ENCODE results near the gene GLI3.

GLI3 gene

DNA sequence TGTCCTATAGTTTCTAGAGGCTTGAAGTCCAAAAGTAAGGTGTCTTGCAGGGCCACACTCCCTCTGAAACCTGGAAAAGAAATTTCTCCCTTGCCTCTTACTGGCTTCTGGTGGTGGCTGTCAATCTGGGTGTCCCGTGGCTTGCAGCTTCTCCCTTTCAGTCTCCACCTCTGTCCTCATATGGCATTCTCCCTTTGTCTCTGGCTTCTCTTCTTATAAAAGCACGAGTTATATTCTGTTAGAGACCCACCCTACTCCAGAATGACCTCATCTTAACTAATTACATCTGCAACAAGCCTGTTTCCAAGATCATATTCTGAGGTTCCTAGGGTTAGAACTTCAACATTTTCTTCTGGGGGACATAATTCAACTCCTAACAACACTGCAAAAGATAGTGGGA lies 3.4 kb upstream of the GLI3 start:
- no peaks in the 10 kb centered on the region for H3F3A ChIP-seq (ENCODE audit: insufficient read depth, low read length)
- no peaks in the 10 kb centered on the region for H3K27me3 ChIP-seq (replicated peaks; ENCODE audit: insufficient read depth, low read length)
- no peaks in the 10 kb centered on the region for H3K79me2 ChIP-seq (ENCODE audit: low read length)
- H3K4me3 ChIP-seq (ENCODE audit: low read length), result no peak overlapping the region
- H3K9ac ChIP-seq (ENCODE audit: low read length), result no peak overlapping the region
- TF ChIP-seq EZH2phosphoT487 (IDR thresholded peaks at IDR 0.05; ENCODE audit: low read length) (no peak), EZH2 (optimal IDR thresholded peaks at IDR 0.05; ENCODE audit: low read depth, low read length) (no peak)
- TF ChIP-seq, protein P1, sequence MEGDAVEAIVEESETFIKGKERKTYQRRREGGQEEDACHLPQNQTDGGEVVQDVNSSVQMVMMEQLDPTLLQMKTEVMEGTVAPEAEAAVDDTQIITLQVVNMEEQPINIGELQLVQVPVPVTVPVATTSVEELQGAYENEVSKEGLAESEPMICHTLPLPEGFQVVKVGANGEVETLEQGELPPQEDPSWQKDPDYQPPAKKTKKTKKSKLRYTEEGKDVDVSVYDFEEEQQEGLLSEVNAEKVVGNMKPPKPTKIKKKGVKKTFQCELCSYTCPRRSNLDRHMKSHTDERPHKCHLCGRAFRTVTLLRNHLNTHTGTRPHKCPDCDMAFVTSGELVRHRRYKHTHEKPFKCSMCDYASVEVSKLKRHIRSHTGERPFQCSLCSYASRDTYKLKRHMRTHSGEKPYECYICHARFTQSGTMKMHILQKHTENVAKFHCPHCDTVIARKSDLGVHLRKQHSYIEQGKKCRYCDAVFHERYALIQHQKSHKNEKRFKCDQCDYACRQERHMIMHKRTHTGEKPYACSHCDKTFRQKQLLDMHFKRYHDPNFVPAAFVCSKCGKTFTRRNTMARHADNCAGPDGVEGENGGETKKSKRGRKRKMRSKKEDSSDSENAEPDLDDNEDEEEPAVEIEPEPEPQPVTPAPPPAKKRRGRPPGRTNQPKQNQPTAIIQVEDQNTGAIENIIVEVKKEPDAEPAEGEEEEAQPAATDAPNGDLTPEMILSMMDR (IDR thresholded peaks at IDR 0.05; ENCODE audit: low read length), result no peak
- DNase-seq, result no peak
- H3K4me1 ChIP-seq (ENCODE audit: low read length), result no peaks in the 10 kb centered on the region
- H3K9me2 ChIP-seq (replicated peaks; ENCODE audit: insufficient read depth, low read length), result no peaks in the 10 kb centered on the region
- no peak overlapping the region for H3K27ac ChIP-seq (ENCODE audit: low read length)
- H3K9me3 ChIP-seq (replicated peaks; ENCODE audit: insufficient read depth, low read length), result no peaks in the 10 kb centered on the region
- no peak overlapping the region for H3K4me2 ChIP-seq (ENCODE audit: low read depth, low read length)
- H4K20me1 ChIP-seq (ENCODE audit: insufficient read depth, low read length), result no peaks in the 10 kb centered on the region
- H3K36me3 ChIP-seq (replicated peaks; ENCODE audit: insufficient read depth, low read length), result no peaks in the 10 kb centered on the region
- no peak overlapping the region for H2AFZ ChIP-seq (ENCODE audit: low read length)

DNA sequence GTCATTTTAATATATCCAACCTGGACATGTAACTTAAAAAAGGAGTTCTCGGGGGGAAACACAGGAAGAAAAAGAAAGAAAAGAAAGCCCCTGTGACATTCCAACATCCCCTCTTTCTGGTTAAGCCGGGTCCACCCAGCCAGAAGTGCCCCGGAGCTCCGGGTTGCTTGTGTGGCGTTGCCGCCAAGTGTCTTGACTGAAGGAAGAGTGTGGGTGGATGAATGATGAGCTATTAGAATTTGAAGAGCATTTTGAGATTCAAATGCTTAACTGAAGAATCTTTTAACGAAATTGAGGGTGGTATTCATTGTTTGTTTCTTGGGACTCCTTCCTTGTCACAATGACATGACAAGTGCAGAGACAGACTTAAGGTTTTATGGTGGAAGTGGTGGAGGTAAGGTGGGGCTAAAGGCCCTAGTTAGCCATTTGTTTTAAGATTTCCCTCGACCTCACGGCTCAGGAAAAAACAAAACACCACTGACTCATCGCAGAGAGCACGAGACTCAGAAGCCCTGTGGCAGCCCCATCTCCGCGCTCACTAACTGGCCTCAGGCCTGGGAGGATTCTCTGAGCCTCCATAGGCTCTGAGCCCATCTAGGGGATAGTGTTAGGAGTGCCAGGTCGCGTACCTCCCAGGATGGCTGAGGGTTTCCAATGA lies 1.8 kb upstream of the GLI3 start:
- Histone ChIP-seq H3K9ac (ENCODE audit: low read length) (no peak overlapping the region), H4K20me1 (ENCODE audit: insufficient read depth, low read length) (no peaks in the 10 kb centered on the region), H3F3A (ENCODE audit: insufficient read depth, low read length) (no peaks in the 10 kb centered on the region), H3K4me1 (ENCODE audit: low read length) (no peaks in the 10 kb centered on the region), H3K4me2 (ENCODE audit: low read depth, low read length) (no peak overlapping the region), H3K36me3 (replicated peaks; ENCODE audit: insufficient read depth, low read length) (no peaks in the 10 kb centered on the region), H3K9me2 (replicated peaks; ENCODE audit: insufficient read depth, low read length) (no peaks in the 10 kb centered on the region), H3K79me2 (ENCODE audit: low read length) (no peaks in the 10 kb centered on the region), H2AFZ (ENCODE audit: low read length) (no peak overlapping the region), H3K4me3 (ENCODE audit: low read length) (no peak overlapping the region), H3K27me3 (replicated peaks; ENCODE audit: insufficient read depth, low read length) (no peaks in the 10 kb centered on the region), H3K27ac (ENCODE audit: low read length) (no peak overlapping the region), H3K9me3 (replicated peaks; ENCODE audit: insufficient read depth, low read length) (no peaks in the 10 kb centered on the region)
- DNase-seq, result no peak
- TF ChIP-seq EZH2phosphoT487 (IDR thresholded peaks at IDR 0.05; ENCODE audit: low read length), result no peak
- no peak for TF ChIP-seq EZH2 (optimal IDR thresholded peaks at IDR 0.05; ENCODE audit: low read depth, low read length)
- TF ChIP-seq, protein P1 (IDR thresholded peaks at IDR 0.05; ENCODE audit: low read length), result no peak

DNA sequence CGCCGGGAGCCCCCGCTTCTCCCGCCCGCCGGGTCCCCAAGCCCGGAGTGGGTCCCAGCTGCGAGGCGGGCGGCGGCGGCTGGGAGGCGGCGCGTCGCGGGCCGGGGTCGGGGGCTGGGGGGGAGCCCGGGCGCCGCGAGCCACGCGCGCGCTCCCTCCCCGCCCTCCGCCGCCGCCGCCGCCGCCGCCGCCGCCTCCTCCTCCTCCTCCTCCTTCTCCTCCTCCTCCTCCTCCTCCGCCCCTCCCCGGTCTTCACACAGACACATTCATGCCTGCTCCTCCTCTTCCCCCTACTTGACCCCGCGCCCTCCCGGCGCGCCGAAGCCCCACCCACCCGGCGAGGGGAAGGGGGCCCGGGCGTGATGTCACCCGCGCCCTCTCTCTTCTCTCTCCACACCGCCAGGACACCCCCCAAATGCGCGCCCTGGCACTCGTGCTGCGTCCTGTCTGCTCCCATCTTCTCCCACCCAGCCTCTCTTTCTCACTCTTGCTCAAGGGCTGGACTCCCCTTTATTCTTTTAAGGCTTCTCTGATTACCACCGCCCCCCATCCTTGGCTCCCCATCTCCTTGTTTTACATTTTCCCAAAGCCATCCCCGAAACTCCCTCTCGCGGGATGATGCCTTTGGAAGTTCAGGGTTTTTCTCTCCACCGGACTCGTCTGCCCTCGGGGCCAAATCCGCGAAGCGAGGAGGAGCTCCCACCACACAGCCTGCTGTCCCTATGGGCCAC lies 967 bp upstream of the GLI3 start:
- H3K79me2 ChIP-seq (ENCODE audit: low read length), result no peaks in the 10 kb centered on the region
- TF ChIP-seq EZH2phosphoT487 (IDR thresholded peaks at IDR 0.05; ENCODE audit: low read length) (no peak), EZH2 (optimal IDR thresholded peaks at IDR 0.05; ENCODE audit: low read depth, low read length) (no peak)
- TF ChIP-seq, protein P1 (IDR thresholded peaks at IDR 0.05; ENCODE audit: low read length), result no peak
- no peaks in the 10 kb centered on the region for H3K36me3 ChIP-seq (replicated peaks; ENCODE audit: insufficient read depth, low read length)
- H3K9ac ChIP-seq (ENCODE audit: low read length), result peak overlapping the region; percentile 63
- peak; percentile 39 for DNase-seq
- H3K27me3 ChIP-seq (replicated peaks; ENCODE audit: insufficient read depth, low read length), result no peaks in the 10 kb centered on the region
- peak overlapping the region; percentile 83 for H2AFZ ChIP-seq (ENCODE audit: low read length)
- peak overlapping the region; percentile 36; the same call in 1 of the 2 replicates for H3K4me2 ChIP-seq (ENCODE audit: low read depth, low read length)
- no peaks in the 10 kb centered on the region for H4K20me1 ChIP-seq (ENCODE audit: insufficient read depth, low read length)
- H3K4me1 ChIP-seq (ENCODE audit: low read length), result no peaks in the 10 kb centered on the region
- peak overlapping the region; percentile 78 for H3K4me3 ChIP-seq (ENCODE audit: low read length)
- peak overlapping the region; percentile 75; the same call in 1 of the 2 replicates for H3K27ac ChIP-seq (ENCODE audit: low read length)
- H3F3A ChIP-seq (ENCODE audit: insufficient read depth, low read length), result no peaks in the 10 kb centered on the region
- no peaks in the 10 kb centered on the region for H3K9me3 ChIP-seq (replicated peaks; ENCODE audit: insufficient read depth, low read length)
- H3K9me2 ChIP-seq (replicated peaks; ENCODE audit: insufficient read depth, low read length), result no peaks in the 10 kb centered on the region
